HCT116 (cell line): ENCODE measurements around the gene COL4A1.

Experiments used
- CTCF ChIP-seq, 3 experiments: fragments of 200-600 bp in 1 of 3; sonication (generic) in 1 of 3; IDR thresholded peaks in 2 of 3; conservative IDR thresholded peaks in 1 of 3; 2 replicates each; pipeline ENCODE4 v1.5.1; 2012 to 2017; ENCODE audit warnings: low read depth in 2 of 3, low read length in 2 of 3, antibody characterized with exemption in 1 of 3, borderline replicate concordance in 1 of 3, control low read depth in 1 of 3, mild to moderate bottlenecking in 1 of 3, mixed read lengths in 1 of 3, mixed run types in 1 of 3, moderate library complexity in 1 of 3; ENCODE audit not compliant: insufficient read depth in 1 of 3
- MAX ChIP-seq: IDR thresholded peaks from 2 replicates; pipeline ENCODE4 v1.6.1; 2012
- POLR2AphosphoS5 ChIP-seq: IDR thresholded peaks from 2 replicates; pipeline ENCODE4 v1.6.1; 2011; ENCODE audit warnings: mild to moderate bottlenecking, low read depth, low read length, moderate library complexity
- TF ChIP-seq, protein P1 (sequence below): IDR thresholded peaks from 2 replicates; pipeline ENCODE4 v1.6.1; 2012; ENCODE audit warnings: low read depth

DNA sequence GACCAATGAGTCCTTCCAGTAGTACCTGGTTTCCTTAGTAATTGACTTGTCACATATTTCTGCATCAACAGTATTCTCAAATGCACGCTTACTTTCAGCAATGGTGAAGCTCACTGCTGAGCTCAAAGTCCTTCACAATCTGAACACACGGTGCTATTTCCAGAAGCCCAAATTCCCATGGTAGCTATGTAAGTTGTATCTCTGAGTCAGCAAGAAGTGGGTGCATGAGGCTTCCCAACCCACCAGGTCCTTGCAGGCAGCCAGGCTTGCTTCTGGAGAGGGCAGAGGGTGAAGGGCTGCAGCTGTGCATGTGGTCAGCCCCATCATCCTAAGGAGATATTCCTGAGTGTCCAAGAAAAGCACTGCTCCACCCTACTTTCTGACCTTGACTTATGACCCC, 25.8 kb upstream of the COL4A1 start:
- TF ChIP-seq CTCF (IDR thresholded peaks at IDR 0.05 in 2 of 3, conservative IDR thresholded peaks at IDR 0.05 in 1 of 3; ENCODE audit: borderline replicate concordance in 1 of 3, insufficient read depth in 1 of 3, low read depth in 2 of 3, low read length in 2 of 3) (no peak), MAX (no peak), POLR2AphosphoS5 (no peak)
- TF ChIP-seq, protein P1, sequence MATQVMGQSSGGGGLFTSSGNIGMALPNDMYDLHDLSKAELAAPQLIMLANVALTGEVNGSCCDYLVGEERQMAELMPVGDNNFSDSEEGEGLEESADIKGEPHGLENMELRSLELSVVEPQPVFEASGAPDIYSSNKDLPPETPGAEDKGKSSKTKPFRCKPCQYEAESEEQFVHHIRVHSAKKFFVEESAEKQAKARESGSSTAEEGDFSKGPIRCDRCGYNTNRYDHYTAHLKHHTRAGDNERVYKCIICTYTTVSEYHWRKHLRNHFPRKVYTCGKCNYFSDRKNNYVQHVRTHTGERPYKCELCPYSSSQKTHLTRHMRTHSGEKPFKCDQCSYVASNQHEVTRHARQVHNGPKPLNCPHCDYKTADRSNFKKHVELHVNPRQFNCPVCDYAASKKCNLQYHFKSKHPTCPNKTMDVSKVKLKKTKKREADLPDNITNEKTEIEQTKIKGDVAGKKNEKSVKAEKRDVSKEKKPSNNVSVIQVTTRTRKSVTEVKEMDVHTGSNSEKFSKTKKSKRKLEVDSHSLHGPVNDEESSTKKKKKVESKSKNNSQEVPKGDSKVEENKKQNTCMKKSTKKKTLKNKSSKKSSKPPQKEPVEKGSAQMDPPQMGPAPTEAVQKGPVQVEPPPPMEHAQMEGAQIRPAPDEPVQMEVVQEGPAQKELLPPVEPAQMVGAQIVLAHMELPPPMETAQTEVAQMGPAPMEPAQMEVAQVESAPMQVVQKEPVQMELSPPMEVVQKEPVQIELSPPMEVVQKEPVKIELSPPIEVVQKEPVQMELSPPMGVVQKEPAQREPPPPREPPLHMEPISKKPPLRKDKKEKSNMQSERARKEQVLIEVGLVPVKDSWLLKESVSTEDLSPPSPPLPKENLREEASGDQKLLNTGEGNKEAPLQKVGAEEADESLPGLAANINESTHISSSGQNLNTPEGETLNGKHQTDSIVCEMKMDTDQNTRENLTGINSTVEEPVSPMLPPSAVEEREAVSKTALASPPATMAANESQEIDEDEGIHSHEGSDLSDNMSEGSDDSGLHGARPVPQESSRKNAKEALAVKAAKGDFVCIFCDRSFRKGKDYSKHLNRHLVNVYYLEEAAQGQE = no peak
